ENCODE results near the gene LSM10.

The LSM10 gene

GRCh38 chr1:36382231-36382630 is 15.5 kb downstream of the LSM10 start:
- no peak for DNase-seq

- DNase-seq = no peak
These were observed 16.3 kb downstream of the LSM10 start for GRCh38 chr1:36381405-36381804.

- no peak for DNase-seq
These were observed 16.9 kb downstream of the LSM10 start for GRCh38 chr1:36380782-36381181.

GRCh38 chr1:36380143-36380619 is 17.5 kb downstream of the LSM10 start:
- DNase-seq = no peak

GRCh38 chr1:36377791-36378492 is 19.8 kb downstream of the LSM10 start:
- DNase-seq = no peak

GRCh38 chr1:36372617-36373016 is 25.1 kb downstream of the LSM10 start:
- no peak for DNase-seq

- DNase-seq = peak; percentile 82
These were observed 28.4 kb downstream of the LSM10 start for GRCh38 chr1:36369061-36369861.

- no peak for DNase-seq
These were observed 29.9 kb downstream of the LSM10 start for GRCh38 chr1:36367798-36368197.

GRCh38 chr1:36367066-36367465 is 30.6 kb downstream of the LSM10 start:
- DNase-seq = no peak

GRCh38 chr1:36366091-36366661 is 31.5 kb downstream of the LSM10 start:
- DNase-seq = peak; percentile 59

GRCh38 chr1:36365381-36365780 is 32.3 kb downstream of the LSM10 start:
- DNase-seq = no peak

- DNase-seq = peak; percentile 30
These were observed 37.7 kb downstream of the LSM10 start for GRCh38 chr1:36359911-36360550.

GRCh38 chr1:36359383-36359782 is 38.3 kb downstream of the LSM10 start:
- DNase-seq = no peak

GRCh38 chr1:36358514-36359084 is 39.1 kb downstream of the LSM10 start:
- DNase-seq = no peak

GRCh38 chr1:36355811-36356210 is 41.9 kb downstream of the LSM10 start:
- no peak for DNase-seq

- DNase-seq = no peak
These were observed 43.2 kb downstream of the LSM10 start for GRCh38 chr1:36354486-36354885.

- no peak for DNase-seq
These were observed 44.5 kb downstream of the LSM10 start for GRCh38 chr1:36352910-36353878.

- no peak for DNase-seq
These were observed 45.4 kb downstream of the LSM10 start for GRCh38 chr1:36352125-36352909.

- DNase-seq = no peak
These were observed 46.3 kb downstream of the LSM10 start for GRCh38 chr1:36351227-36351977.

- peak; percentile 43 for DNase-seq
These were observed 47.0 kb downstream of the LSM10 start for GRCh38 chr1:36350659-36351226.
